T-cell (primary cell): ENCODE measurements around the gene TARS1. TPM values are rescaled to one million over a fixed set of nuclear protein-coding genes. Genes with fewer than 3 reads are reported as not detected.

ENCODE experiments used
- ATAC-seq, 4 experiments: fragments of 200-7000 bp in 3 of 4; fragments of 150-1000 bp in 1 of 4; cut with Tn5 transposase; replicated peaks in 1 of 4; 1 replicate in 3 of 4; 2 replicates in 1 of 4; pipeline ENCODE4 v1.10.0; 2021; ENCODE audit warnings: moderate library complexity in 3 of 4, mild to moderate bottlenecking in 2 of 4, moderate number of reproducible peaks in 1 of 4
- CTCF ChIA-PET, 2 donors: fragments of 300-600 bp; sonication (Branson Sonifier 250); formaldehyde crosslinking; loops; one replicate each; lab custom pipeline; 2022; ENCODE audit warnings: antibody characterized with exemption in 2 of 2; lab: Charles Lee
- POLR2A ChIA-PET, 2 donors: fragments of 300-600 bp; sonication (Branson Sonifier 250); formaldehyde crosslinking; loops; one replicate each; lab custom pipeline; 2022; ENCODE audit warnings: antibody characterized with exemption in 2 of 2; lab: Charles Lee
- DNase-seq, 35 experiments: peaks; one replicate each; pipeline versions ENCODE4 v3.0.0 to v3.0.0-alpha.2; 2013 to 2023
- H3K27ac ChIP-seq: one replicate; pipeline ENCODE4 v1.5.1; 2013; ENCODE audit warnings: low read length
- H3K27me3 ChIP-seq, 2 experiments: replicated peaks in 1 of 2; 1 replicate in 1 of 2; 2 replicates in 1 of 2; pipeline versions ENCODE4 v1.6.1 to v1.7.0; 2013; ENCODE audit warnings: low read length in 1 of 2, mixed read lengths in 1 of 2; ENCODE audit not compliant: control insufficient read depth in 2 of 2, insufficient read depth in 2 of 2; ENCODE audit errors: extremely low read depth in 1 of 2
- H3K36me3 ChIP-seq, 2 donors: 1 replicate in 1 of 2; 2 replicates in 1 of 2; pipeline versions ENCODE4 v1.6.1 to v1.7.0; 2013; ENCODE audit warnings: low read length in 1 of 2; ENCODE audit not compliant: control insufficient read depth in 2 of 2, insufficient read depth in 1 of 2; ENCODE audit errors: extremely low read depth in 1 of 2
- H3K4me1 ChIP-seq, 2 experiments: 1 replicate in 1 of 2; 2 replicates in 1 of 2; pipeline versions ENCODE4 v1.6.1 to v1.7.0; 2013; ENCODE audit warnings: low read length in 2 of 2, mixed read lengths in 1 of 2; ENCODE audit not compliant: insufficient read depth in 2 of 2, control insufficient read depth in 1 of 2; ENCODE audit errors: extremely low read depth in 1 of 2
- H3K4me3 ChIP-seq, 2 donors: 1 replicate in 1 of 2; 2 replicates in 1 of 2; pipeline versions ENCODE4 v1.5.1 to v1.7.0; 2013; ENCODE audit warnings: mild to moderate bottlenecking in 2 of 2, low read length in 1 of 2, moderate library complexity in 1 of 2; ENCODE audit not compliant: control insufficient read depth in 1 of 2; ENCODE audit errors: extremely low read depth in 1 of 2
- H3K9me3 ChIP-seq: 2 replicates; pipeline ENCODE4 v1.7.0; 2013
- H3K27ac Mint-ChIP-seq, 2 donors: one replicate each; pipeline ENCODE4 v1.8.0; 2020 to 2021; ENCODE audit warnings: mild to moderate bottlenecking in 2 of 2, mixed read lengths in 2 of 2
- H3K27me3 Mint-ChIP-seq, 2 donors: one replicate each; pipeline ENCODE4 v1.8.0; 2021 to 2022; ENCODE audit warnings: mixed read lengths in 2 of 2
- H3K36me3 Mint-ChIP-seq: one replicate; pipeline ENCODE4 v1.8.0; 2021; ENCODE audit warnings: mixed read lengths
- H3K4me1 Mint-ChIP-seq, 3 donors: one replicate each; pipeline ENCODE4 v1.8.0; 2020 to 2022; ENCODE audit warnings: mixed read lengths in 3 of 3, mild to moderate bottlenecking in 1 of 3
- H3K4me3 Mint-ChIP-seq, 3 donors: one replicate each; pipeline ENCODE4 v1.8.0; 2020 to 2022; ENCODE audit warnings: mild to moderate bottlenecking in 3 of 3, mixed read lengths in 3 of 3, moderate library complexity in 3 of 3
- H3K9me3 Mint-ChIP-seq, 3 donors: one replicate each; pipeline ENCODE4 v1.8.0; 2020 to 2022; ENCODE audit warnings: mixed read lengths in 3 of 3
- WGBS: methylation state at CpG from one replicate; pipeline ENCODE4 v1.1.5; 2013; ENCODE audit warnings: missing lambda C conversion rate; ENCODE audit not compliant: insufficient coverage; 5-methylcytosine and 5-hydroxymethylcytosine counted together
- total RNA-seq, 35 experiments: library from RNA in 6 of 35; stranded (reverse) in 6 of 35; fragments of 120-200 nt in 1 of 35; gene quantifications; one replicate each; pipeline versions ENCODE4 v1.2.1 to v1.2.4 and lab custom pipeline; 2013 to 2026

TARS1 gene
- total RNA-seq (100 to 1,000 TPM in 3 of 5 donors, 10 to 100 TPM in 2; 26.7 to 134 (median 119) TPM), total RNA-seq (lab: John Stamatoyannopoulos, UW) (51.8 to 967 (median 118) reads per million in 29 experiments)
- 54.6 TPM for total RNA-seq (2013)

GRCh38 chr5:33440482-33441240 is at the start of gene TARS1:
TARS1 (plus strand) TSS chr5:33440965; CDS start chr5:33441087, 122 bp downstream.
- H3K4me3 Mint-ChIP-seq = no peak within 1 kb of the TSS
- H3K36me3 Mint-ChIP-seq = peaks cover 5% of the 10 kb centered on the region
- no peaks in the 10 kb centered on the region for H3K27me3 Mint-ChIP-seq
- H3K4me1 ChIP-seq = peaks cover 20 to 23% of the 10 kb centered on the region in 2 experiments
- H3K4me1 Mint-ChIP-seq = peaks cover 27 to 35% (median 32%) of the 10 kb centered on the region in 3 donors
- ATAC-seq (peak; percentile 93 to 95 (median 94)), DNase-seq (peak; percentile 81 to 94 (median 88))
- peak within 1 kb of the TSS; percentile 67 for H3K27ac ChIP-seq
- no peaks in the 10 kb centered on the region for H3K27me3 ChIP-seq
- CTCF ChIA-PET = interaction anchor here in 1 of 2 donors (0.6 kb wide), 1 partner anchor 1289 kb away, joined by 6 read pairs; no protein-coding TSS in a partner anchor
- no peak within 1 kb of the TSS for H3K27ac Mint-ChIP-seq
- no peaks in the 10 kb centered on the region for H3K9me3 Mint-ChIP-seq
- H3K36me3 ChIP-seq = peaks cover 0 to 10% of the 10 kb centered on the region in 2 donors
- H3K4me3 ChIP-seq = peak within 1 kb of the TSS; percentile 69 to 95
- POLR2A ChIA-PET = interaction anchor here in 1 of 2 donors (0.6 kb wide), 1 partner anchor 568 kb away, joined by 3 read pairs; no protein-coding TSS in a partner anchor
- H3K9me3 ChIP-seq = no peaks in the 10 kb centered on the region
- under 1% methylated on average over 30 of the region's 52 CpGs for WGBS

- DNase-seq (no peak), ATAC-seq (no peak)
- Histone ChIP-seq H3K4me3 (no peak overlapping the region), H3K9me3 (no peaks in the 10 kb centered on the region), H3K27me3 (no peaks in the 10 kb centered on the region), H3K4me1 (no peaks in the 10 kb centered on the region), H3K27ac (no peak overlapping the region), H3K36me3 (no peaks in the 10 kb centered on the region)
- Mint-ChIP-seq H3K27me3 (peaks cover 0 to 4% of the 10 kb centered on the region in 2 donors), H3K4me1 (no peaks in the 10 kb centered on the region), H3K4me3 (no peak overlapping the region), H3K27ac (no peak overlapping the region), H3K9me3 (peaks cover 2 to 7% (median 5%) of the 10 kb centered on the region in 3 donors), H3K36me3 (no peaks in the 10 kb centered on the region)
- WGBS = no CpG with 5 or more reads among the region's 1 CpG
- ChIA-PET POLR2A (no interaction called here), CTCF (no interaction called here)
Observed at GRCh38 chr5:33398501-33398900, 42.3 kb upstream of the TARS1 start.

- no peak for DNase-seq
Observed at GRCh38 chr5:33400675-33401074, 40.1 kb upstream of the TARS1 start.

GRCh38 chr5:33401482-33402390 is 39.0 kb upstream of the TARS1 start:
- Mint-ChIP-seq H3K27ac (no peak overlapping the region), H3K27me3 (no peaks in the 10 kb centered on the region), H3K4me3 (no peak overlapping the region), H3K9me3 (peaks cover 0 to 4% (median 0%) of the 10 kb centered on the region in 3 donors), H3K36me3 (no peaks in the 10 kb centered on the region), H3K4me1 (no peaks in the 10 kb centered on the region)
- WGBS = 40% methylated on average over 1 of the region's 5 CpGs
- Histone ChIP-seq H3K9me3 (no peaks in the 10 kb centered on the region), H3K4me1 (no peaks in the 10 kb centered on the region), H3K4me3 (no peak overlapping the region), H3K27me3 (no peaks in the 10 kb centered on the region), H3K27ac (no peak overlapping the region), H3K36me3 (no peaks in the 10 kb centered on the region)
- POLR2A ChIA-PET = interaction anchor here in 1 of 2 donors (0.7 kb wide), 1 partner anchor 93 kb away, joined by 3 read pairs; no protein-coding TSS in a partner anchor
- no peak for ATAC-seq
- CTCF ChIA-PET = interaction anchor here in 1 of 2 donors (1.6 kb wide), 1 partner anchor 17 kb away, joined by 4 read pairs; no protein-coding TSS in a partner anchor
- DNase-seq = no peak

More at GRCh38 chr5:33400675-33401074, 40.1 kb upstream of the TARS1 start:
- no CpG with 5 or more reads among the region's 4 CpGs for WGBS
- POLR2A ChIA-PET = no interaction called here
- H3K27me3 Mint-ChIP-seq = no peaks in the 10 kb centered on the region
- H3K9me3 ChIP-seq = no peaks in the 10 kb centered on the region
- H3K27me3 ChIP-seq = no peaks in the 10 kb centered on the region
- H3K27ac ChIP-seq = no peak overlapping the region
- H3K4me3 Mint-ChIP-seq = no peak overlapping the region
- peaks cover 0 to 4% (median 0%) of the 10 kb centered on the region in 3 donors for H3K9me3 Mint-ChIP-seq
- H3K36me3 ChIP-seq = no peaks in the 10 kb centered on the region
- H3K4me3 ChIP-seq = no peak overlapping the region
- no peaks in the 10 kb centered on the region for H3K4me1 Mint-ChIP-seq
- H3K4me1 ChIP-seq = no peaks in the 10 kb centered on the region
- H3K36me3 Mint-ChIP-seq = no peaks in the 10 kb centered on the region
- H3K27ac Mint-ChIP-seq = no peak overlapping the region
- no peak for ATAC-seq
- CTCF ChIA-PET = no interaction called here

- ATAC-seq = no peak
- Histone ChIP-seq H3K27ac (no peak overlapping the region), H3K4me3 (no peak overlapping the region), H3K4me1 (no peaks in the 10 kb centered on the region), H3K9me3 (no peaks in the 10 kb centered on the region), H3K36me3 (no peaks in the 10 kb centered on the region), H3K27me3 (no peaks in the 10 kb centered on the region)
- no peak overlapping the region for H3K27ac Mint-ChIP-seq
- peaks cover 0 to 4% (median 0%) of the 10 kb centered on the region in 3 donors for H3K9me3 Mint-ChIP-seq
- no peak overlapping the region for H3K4me3 Mint-ChIP-seq
- no peaks in the 10 kb centered on the region for H3K36me3 Mint-ChIP-seq
- DNase-seq = no peak
- H3K4me1 Mint-ChIP-seq = no peaks in the 10 kb centered on the region
- ChIA-PET POLR2A (no interaction called here), CTCF (interaction anchor here in 1 of 2 donors (1.6 kb wide), 1 partner anchor 15 kb away, joined by 4 read pairs; no protein-coding TSS in a partner anchor)
- H3K27me3 Mint-ChIP-seq = no peaks in the 10 kb centered on the region
- no CpG with 5 or more reads among the region's 2 CpGs for WGBS
Observed at GRCh38 chr5:33403187-33403586, 37.6 kb upstream of the TARS1 start.

GRCh38 chr5:33408816-33409215 is 31.9 kb upstream of the TARS1 start:
- CTCF ChIA-PET = interaction anchor here in 1 of 2 donors (0.6 kb wide), 1 partner anchor 11 kb away, joined by 3 read pairs; no protein-coding TSS in a partner anchor
- Histone ChIP-seq H3K9me3 (no peaks in the 10 kb centered on the region), H3K36me3 (no peaks in the 10 kb centered on the region), H3K27me3 (no peaks in the 10 kb centered on the region), H3K27ac (no peak overlapping the region), H3K4me1 (no peaks in the 10 kb centered on the region), H3K4me3 (no peak overlapping the region)
- no peak overlapping the region for H3K4me3 Mint-ChIP-seq
- DNase-seq (no peak), ATAC-seq (no peak)
- H3K36me3 Mint-ChIP-seq = no peaks in the 10 kb centered on the region
- peaks cover 0 to 4% of the 10 kb centered on the region in 2 donors for H3K27me3 Mint-ChIP-seq
- POLR2A ChIA-PET = no interaction called here
- H3K4me1 Mint-ChIP-seq = no peaks in the 10 kb centered on the region
- no peak overlapping the region for H3K27ac Mint-ChIP-seq
- 20% methylated on average over 1 of the region's 2 CpGs for WGBS
- H3K9me3 Mint-ChIP-seq = peaks cover 0 to 4% (median 0%) of the 10 kb centered on the region in 3 donors
